ENCODE data around the gene MAGEA10.
"Not testable (repeated sequence)": the region's sequence is repeated elsewhere in the genome, so short reads cannot be mapped to it uniquely, and the experiment has no call there.

MAGEA10 gene

DNA sequence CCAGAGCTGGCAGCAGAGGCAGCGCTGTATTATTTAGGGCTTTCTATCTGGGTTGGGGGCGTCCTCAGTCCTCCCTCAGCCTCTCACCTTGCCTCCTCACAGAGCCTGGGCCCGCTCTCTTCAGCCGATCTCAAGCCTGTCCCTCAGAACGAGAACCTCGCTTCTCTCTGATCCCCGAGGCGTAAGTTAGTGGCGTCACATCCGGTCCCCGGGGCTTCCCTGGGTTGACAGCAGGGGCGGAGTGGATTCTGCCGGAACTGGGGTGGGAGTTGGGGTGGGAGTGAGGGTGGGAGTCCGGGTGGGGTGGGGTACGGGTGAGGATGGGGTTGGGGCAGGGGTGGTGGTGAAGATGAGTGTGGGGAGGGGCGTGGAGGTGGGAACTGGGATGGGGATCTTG, at the start of gene MAGEA10:
TSS of gene MAGEA10 (minus strand) at position 190 of the 397 bp plus-strand sequence. CDS start 2,957 bp downstream, outside the sequence.
- no peaks in the 10 kb centered on the region for H3K36me3 ChIP-seq (ENCODE audit: control insufficient read depth, low read depth, low read length)
- H3K4me3 ChIP-seq (ENCODE audit: low read length) = no peak within 1 kb of the TSS
- H3K4me1 ChIP-seq (ENCODE audit: control insufficient read depth, low read depth, low read length) = no peaks in the 10 kb centered on the region
- H3K27me3 ChIP-seq (ENCODE audit: control insufficient read depth, insufficient read depth, low read length) = no peaks in the 10 kb centered on the region
- H3K9me3 ChIP-seq (ENCODE audit: control insufficient read depth, low read depth, low read length) = peaks cover 13% of the 10 kb centered on the region
- no peak within 1 kb of the TSS for H3K27ac ChIP-seq (ENCODE audit: low read length)
- no peak within 1 kb of the TSS for H3K9ac ChIP-seq (ENCODE audit: low read length)

DNA sequence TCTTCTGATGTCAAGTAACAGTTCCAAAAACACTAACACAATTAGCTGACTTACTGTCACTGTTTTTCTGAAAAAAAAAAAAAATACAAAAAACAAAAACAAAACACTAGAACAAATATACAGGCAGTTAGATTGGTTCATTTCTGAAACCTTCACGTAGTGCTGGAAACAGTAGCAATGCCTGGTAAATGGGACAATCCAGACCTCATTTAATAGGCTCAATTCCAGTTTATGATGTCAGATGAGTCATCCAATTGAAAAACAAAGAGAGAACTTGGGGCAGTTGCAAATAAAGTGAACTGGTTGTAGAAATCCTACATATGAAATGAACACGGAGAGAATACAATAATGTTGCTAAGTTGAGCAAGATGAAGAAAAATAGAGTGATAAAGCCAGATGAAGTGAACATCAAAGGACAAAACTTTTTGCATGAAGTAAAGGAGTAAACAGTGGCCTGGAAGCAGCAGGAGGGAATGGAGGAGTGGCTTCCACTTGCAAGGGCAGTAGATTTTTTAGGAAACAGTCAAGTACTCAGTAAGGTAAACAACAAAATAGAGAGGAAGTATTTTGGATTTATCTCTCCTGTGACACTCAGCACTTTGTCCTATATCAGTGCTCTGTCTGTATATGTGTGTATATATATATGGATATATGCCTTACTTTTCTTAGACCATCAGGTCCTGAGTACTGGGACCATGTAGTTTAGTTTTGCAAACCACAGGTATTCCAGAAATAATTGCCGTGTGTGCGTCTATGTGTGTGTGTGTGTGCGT, 39.3 kb upstream of the MAGEA10 start:
- no peaks in the 10 kb centered on the region for H3K4me1 ChIP-seq (ENCODE audit: control insufficient read depth, low read depth, low read length)
- H3K4me3 ChIP-seq (ENCODE audit: low read length) = no peak overlapping the region
- H3K36me3 ChIP-seq (ENCODE audit: control insufficient read depth, low read depth, low read length) = no peaks in the 10 kb centered on the region
- no peak overlapping the region for H3K27ac ChIP-seq (ENCODE audit: low read length)
- H3K9ac ChIP-seq (ENCODE audit: low read length) = no peak overlapping the region
- peaks cover 12% of the 10 kb centered on the region for H3K9me3 ChIP-seq (ENCODE audit: control insufficient read depth, low read depth, low read length)
- no peaks in the 10 kb centered on the region for H3K27me3 ChIP-seq (ENCODE audit: control insufficient read depth, insufficient read depth, low read length)

DNA sequence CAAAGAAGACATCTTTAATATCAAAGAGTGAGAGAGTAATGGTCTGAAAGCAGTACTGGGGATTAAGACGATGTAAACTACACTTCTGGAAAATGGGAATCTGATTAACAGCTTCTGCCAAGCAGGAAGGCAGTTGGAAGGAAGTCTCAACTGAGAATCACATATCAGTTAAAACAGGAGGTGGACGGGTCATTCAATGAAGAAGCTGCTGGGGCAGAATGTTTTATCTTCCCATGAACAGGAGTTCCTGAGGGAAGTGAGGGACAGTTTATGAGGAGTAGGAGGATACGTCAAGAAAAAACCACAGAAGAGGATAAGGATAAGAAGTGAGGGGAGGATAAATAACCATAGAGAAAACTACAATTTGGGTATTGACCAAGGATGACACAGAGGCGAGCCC, 38.7 kb upstream of the MAGEA10 start:
- Histone ChIP-seq H3K4me3 (ENCODE audit: low read length) (no peak overlapping the region), H3K9me3 (ENCODE audit: control insufficient read depth, low read depth, low read length) (peaks cover 12% of the 10 kb centered on the region), H3K4me1 (ENCODE audit: control insufficient read depth, low read depth, low read length) (no peaks in the 10 kb centered on the region), H3K27ac (ENCODE audit: low read length) (no peak overlapping the region), H3K9ac (ENCODE audit: low read length) (no peak overlapping the region), H3K27me3 (ENCODE audit: control insufficient read depth, insufficient read depth, low read length) (no peaks in the 10 kb centered on the region), H3K36me3 (ENCODE audit: control insufficient read depth, low read depth, low read length) (no peaks in the 10 kb centered on the region)

DNA sequence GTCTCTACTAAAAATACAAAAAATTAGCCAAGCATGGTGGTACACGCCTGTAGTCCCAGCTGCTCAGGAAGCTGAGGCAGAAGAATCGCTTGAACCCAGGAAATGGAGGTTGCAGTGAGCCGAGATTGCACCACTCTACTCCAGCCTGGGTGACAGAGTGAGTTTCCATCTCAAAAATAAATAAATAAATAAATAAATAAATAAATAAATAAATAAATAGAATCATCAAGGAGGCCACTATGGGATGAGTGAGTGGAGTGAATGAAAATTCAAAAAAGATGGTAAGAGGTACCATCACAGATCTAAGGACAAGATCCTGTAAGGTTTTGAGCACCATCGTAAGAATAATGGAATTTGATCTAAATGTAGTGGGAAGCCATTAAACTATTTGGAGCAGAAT, 37.5 kb upstream of the MAGEA10 start:
- H3K27ac ChIP-seq (ENCODE audit: low read length); H3K36me3 ChIP-seq (ENCODE audit: control insufficient read depth, low read depth, low read length); H3K4me3 ChIP-seq (ENCODE audit: low read length); H3K9ac ChIP-seq (ENCODE audit: low read length); H3K27me3 ChIP-seq (ENCODE audit: control insufficient read depth, insufficient read depth, low read length); H3K4me1 ChIP-seq (ENCODE audit: control insufficient read depth, low read depth, low read length): not testable (repeated sequence)
- peaks cover 12% of the 10 kb centered on the region for H3K9me3 ChIP-seq (ENCODE audit: control insufficient read depth, low read depth, low read length)

DNA sequence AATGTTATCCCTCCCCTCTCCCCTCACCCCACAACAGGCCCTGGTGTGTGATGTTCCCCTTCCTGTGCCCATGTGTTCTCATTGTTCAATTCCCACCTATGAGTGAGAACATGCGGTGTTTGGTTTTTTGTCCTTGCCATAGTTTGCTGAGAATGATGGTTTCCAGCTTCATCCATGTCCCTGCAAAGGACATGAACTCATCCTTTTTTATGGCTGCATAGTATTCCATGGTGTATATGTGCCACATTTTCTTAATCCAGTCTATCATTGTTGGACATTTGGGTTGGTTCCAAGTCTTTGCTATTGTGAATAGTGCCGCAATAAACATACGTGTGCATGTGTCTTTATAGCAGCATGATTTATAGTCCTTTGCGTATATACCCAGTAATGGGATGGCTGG, 35.5 kb upstream of the MAGEA10 start:
- H3K9ac ChIP-seq (ENCODE audit: low read length); H3K4me3 ChIP-seq (ENCODE audit: low read length); H3K27ac ChIP-seq (ENCODE audit: low read length); H3K27me3 ChIP-seq (ENCODE audit: control insufficient read depth, insufficient read depth, low read length); H3K4me1 ChIP-seq (ENCODE audit: control insufficient read depth, low read depth, low read length); H3K36me3 ChIP-seq (ENCODE audit: control insufficient read depth, low read depth, low read length): not testable (repeated sequence)
- peaks cover 15% of the 10 kb centered on the region for H3K9me3 ChIP-seq (ENCODE audit: control insufficient read depth, low read depth, low read length)

DNA sequence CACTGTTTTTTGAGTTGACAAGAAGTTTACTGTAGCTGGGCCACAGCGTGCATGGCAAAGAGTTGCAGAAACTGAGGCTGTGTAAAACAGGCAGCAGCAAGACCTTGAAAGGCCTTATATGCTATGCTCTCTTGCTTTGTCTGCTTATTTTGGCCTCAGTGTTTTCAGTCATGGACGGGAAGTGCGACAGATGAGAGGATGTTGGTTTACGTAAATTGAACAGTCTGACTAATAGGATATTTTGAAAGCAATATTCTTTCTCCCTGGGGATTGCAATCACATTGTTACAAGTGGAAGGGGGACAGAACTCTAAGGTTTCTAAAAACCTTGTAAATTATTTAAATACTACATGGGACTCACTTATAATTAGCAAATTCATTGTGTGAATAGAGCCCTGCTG, 32.2 kb upstream of the MAGEA10 start:
- no peaks in the 10 kb centered on the region for H3K36me3 ChIP-seq (ENCODE audit: control insufficient read depth, low read depth, low read length)
- H3K27me3 ChIP-seq (ENCODE audit: control insufficient read depth, insufficient read depth, low read length) = no peaks in the 10 kb centered on the region
- no peak overlapping the region for H3K4me3 ChIP-seq (ENCODE audit: low read length)
- H3K9me3 ChIP-seq (ENCODE audit: control insufficient read depth, low read depth, low read length) = peaks cover 3% of the 10 kb centered on the region
- H3K27ac ChIP-seq (ENCODE audit: low read length) = no peak overlapping the region
- no peak overlapping the region for H3K9ac ChIP-seq (ENCODE audit: low read length)
- H3K4me1 ChIP-seq (ENCODE audit: control insufficient read depth, low read depth, low read length) = no peaks in the 10 kb centered on the region

DNA sequence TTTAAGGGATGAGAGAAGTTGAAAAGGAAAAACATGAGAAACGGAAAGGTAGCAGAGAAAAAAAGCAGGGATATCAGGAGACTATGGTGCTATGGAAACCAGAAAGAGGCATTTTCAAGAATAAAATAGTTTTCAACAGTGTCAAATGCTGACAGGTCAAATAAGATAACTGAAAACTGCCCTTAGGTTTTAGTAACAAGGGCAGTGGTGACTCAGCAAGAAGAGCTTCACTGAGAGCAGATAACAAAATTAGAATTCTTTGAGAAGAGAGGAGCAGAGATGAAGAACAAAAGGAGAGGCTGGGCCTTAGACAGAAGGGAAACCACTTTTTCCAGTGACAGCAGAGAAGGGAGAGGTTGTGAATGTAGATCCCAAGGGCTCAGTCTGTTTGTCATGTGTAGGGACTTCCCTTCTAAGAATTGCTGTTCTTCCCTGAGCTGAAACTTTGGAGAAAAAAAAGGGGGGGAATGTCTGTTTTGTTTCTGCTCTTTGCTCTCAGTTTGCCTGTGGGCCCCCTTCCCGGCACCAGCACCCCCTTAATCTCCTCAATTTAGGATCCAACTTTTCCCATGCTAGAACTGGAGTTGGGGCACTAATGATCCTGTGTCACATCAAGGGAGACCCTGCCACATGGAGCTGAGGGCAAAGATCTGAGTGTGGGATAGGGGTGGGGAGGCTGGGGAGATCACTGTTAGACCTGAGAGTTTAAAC, 26.8 kb upstream of the MAGEA10 start:
- Histone ChIP-seq H3K27ac (ENCODE audit: low read length) (no peak overlapping the region), H3K9ac (ENCODE audit: low read length) (no peak overlapping the region), H3K36me3 (ENCODE audit: control insufficient read depth, low read depth, low read length) (no peaks in the 10 kb centered on the region), H3K4me1 (ENCODE audit: control insufficient read depth, low read depth, low read length) (no peaks in the 10 kb centered on the region), H3K9me3 (ENCODE audit: control insufficient read depth, low read depth, low read length) (peaks cover 17% of the 10 kb centered on the region), H3K4me3 (ENCODE audit: low read length) (no peak overlapping the region), H3K27me3 (ENCODE audit: control insufficient read depth, insufficient read depth, low read length) (no peaks in the 10 kb centered on the region)

DNA sequence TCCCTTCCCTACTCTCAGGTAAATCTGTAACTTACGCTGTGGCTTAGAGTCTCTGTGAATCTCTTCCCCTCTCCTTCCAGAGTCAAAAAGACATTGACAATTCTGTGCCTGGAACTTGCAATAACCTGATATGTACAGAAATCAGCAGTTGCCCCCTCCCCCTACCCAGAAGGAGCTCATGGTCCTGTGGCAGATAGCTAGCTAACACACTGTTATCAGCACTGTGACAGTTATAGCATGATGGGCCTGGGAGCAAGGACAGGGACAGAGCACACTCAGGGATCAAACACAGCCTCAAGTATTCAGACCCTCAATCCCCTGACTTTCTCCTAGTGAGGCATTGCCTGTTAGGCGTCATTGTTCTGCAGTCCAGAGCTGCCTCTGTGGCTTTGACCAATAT, 18.7 kb upstream of the MAGEA10 start:
- no peaks in the 10 kb centered on the region for H3K27me3 ChIP-seq (ENCODE audit: control insufficient read depth, insufficient read depth, low read length)
- H3K9ac ChIP-seq (ENCODE audit: low read length) = no peak overlapping the region
- no peaks in the 10 kb centered on the region for H3K36me3 ChIP-seq (ENCODE audit: control insufficient read depth, low read depth, low read length)
- H3K9me3 ChIP-seq (ENCODE audit: control insufficient read depth, low read depth, low read length) = peaks cover 14% of the 10 kb centered on the region
- H3K4me1 ChIP-seq (ENCODE audit: control insufficient read depth, low read depth, low read length) = no peaks in the 10 kb centered on the region
- H3K4me3 ChIP-seq (ENCODE audit: low read length) = no peak overlapping the region
- H3K27ac ChIP-seq (ENCODE audit: low read length) = no peak overlapping the region

DNA sequence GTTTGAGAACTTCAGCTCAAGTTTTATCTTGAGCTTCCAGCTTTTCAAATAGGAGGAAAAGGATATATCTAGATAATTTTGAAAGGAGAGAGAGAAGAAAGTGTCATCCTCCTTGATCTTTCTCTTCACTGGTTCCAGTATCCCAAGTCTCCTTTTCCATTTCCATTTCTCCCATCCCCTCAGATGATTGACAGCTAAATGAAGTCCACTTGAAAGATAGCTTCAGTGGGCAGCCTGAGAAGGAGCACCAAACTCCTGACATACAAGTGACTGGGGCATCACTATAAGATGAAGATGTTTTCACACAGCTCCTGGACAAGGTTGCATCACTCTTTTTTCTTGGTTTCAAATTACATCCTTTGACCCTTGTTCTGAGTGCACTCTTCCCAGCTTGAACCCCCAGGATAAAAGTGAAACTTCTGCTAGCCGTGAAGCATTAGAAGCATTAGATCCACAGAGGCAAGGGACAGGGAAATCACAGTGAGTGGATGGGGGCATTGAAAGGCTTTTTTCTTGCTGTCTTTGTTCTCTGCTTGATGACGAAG, 17.5 kb upstream of the MAGEA10 start:
- H3K4me3 ChIP-seq (ENCODE audit: low read length) = no peak overlapping the region
- H3K4me1 ChIP-seq (ENCODE audit: control insufficient read depth, low read depth, low read length) = peaks cover 4% of the 10 kb centered on the region
- H3K27me3 ChIP-seq (ENCODE audit: control insufficient read depth, insufficient read depth, low read length) = no peaks in the 10 kb centered on the region
- peaks cover 15% of the 10 kb centered on the region for H3K9me3 ChIP-seq (ENCODE audit: control insufficient read depth, low read depth, low read length)
- no peaks in the 10 kb centered on the region for H3K36me3 ChIP-seq (ENCODE audit: control insufficient read depth, low read depth, low read length)
- no peak overlapping the region for H3K9ac ChIP-seq (ENCODE audit: low read length)
- H3K27ac ChIP-seq (ENCODE audit: low read length) = no peak overlapping the region

DNA sequence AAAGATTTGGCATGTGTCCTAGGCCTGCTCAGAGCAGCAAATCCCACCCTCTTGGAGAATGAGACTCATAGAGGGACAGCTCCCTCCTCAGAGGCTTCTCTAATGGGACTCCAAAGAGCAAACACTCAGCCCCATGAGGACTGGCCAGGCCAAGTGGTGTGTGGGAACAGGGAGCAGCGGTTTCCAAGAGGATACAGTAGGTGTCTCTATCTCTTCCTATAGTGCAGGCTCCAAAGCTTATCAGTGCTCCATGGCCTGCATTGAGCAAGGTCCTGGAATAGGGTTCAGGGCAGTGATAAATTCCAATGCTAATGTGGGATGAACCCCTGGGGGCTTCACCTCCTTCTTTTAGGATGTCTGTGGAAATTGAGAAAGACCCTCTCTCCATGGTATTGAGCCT, 15.7 kb upstream of the MAGEA10 start:
- no peak overlapping the region for H3K27ac ChIP-seq (ENCODE audit: low read length)
- H3K9ac ChIP-seq (ENCODE audit: low read length) = no peak overlapping the region
- H3K36me3 ChIP-seq (ENCODE audit: control insufficient read depth, low read depth, low read length) = no peaks in the 10 kb centered on the region
- H3K27me3 ChIP-seq (ENCODE audit: control insufficient read depth, insufficient read depth, low read length) = no peaks in the 10 kb centered on the region
- H3K9me3 ChIP-seq (ENCODE audit: control insufficient read depth, low read depth, low read length) = peaks cover 7% of the 10 kb centered on the region
- H3K4me1 ChIP-seq (ENCODE audit: control insufficient read depth, low read depth, low read length) = peaks cover 10% of the 10 kb centered on the region
- no peak overlapping the region for H3K4me3 ChIP-seq (ENCODE audit: low read length)

DNA sequence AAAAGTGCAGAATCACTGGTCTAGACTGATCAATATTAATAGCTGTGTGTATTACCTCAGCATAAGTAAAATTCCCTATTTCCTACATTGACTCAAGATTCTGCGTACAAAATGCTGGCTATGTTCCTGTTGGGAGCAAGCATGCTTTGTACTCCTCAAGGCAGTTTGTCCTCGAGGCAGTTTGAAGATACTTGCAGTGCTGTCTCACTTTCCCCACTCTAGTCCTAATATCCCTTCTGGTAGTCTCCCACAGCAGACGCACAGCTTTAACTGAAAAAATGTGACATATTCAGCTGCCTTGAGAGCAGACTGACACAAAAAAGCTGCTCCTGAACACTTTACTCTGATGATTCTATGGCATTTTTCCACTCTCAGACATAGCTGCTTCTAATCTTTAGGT, 12.9 kb upstream of the MAGEA10 start:
- Histone ChIP-seq H3K4me3 (ENCODE audit: low read length) (no peak overlapping the region), H3K9ac (ENCODE audit: low read length) (no peak overlapping the region), H3K36me3 (ENCODE audit: control insufficient read depth, low read depth, low read length) (no peaks in the 10 kb centered on the region), H3K4me1 (ENCODE audit: control insufficient read depth, low read depth, low read length) (peaks cover 10% of the 10 kb centered on the region), H3K9me3 (ENCODE audit: control insufficient read depth, low read depth, low read length) (peaks cover 10% of the 10 kb centered on the region), H3K27me3 (ENCODE audit: control insufficient read depth, insufficient read depth, low read length) (no peaks in the 10 kb centered on the region), H3K27ac (ENCODE audit: low read length) (no peak overlapping the region)

DNA sequence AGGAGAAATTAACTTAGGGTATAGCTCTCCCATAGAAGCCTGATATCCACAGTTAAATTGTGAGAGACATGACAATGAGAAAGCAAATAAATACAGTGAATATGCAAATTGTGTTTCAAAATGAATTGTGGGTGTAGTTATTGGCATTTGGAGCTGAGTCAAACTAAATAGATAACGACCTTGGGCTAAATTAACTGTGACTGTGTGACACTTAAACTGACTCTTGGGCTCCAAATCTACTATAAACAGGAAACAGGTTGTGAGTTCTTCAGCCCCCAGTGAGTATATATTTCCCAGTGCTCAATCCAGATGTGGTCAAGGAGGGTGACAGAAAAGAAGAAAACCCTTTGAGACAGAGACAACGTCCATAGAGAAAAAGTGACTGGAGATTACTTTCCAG, 11.3 kb upstream of the MAGEA10 start:
- no peaks in the 10 kb centered on the region for H3K27me3 ChIP-seq (ENCODE audit: control insufficient read depth, insufficient read depth, low read length)
- no peak overlapping the region for H3K9ac ChIP-seq (ENCODE audit: low read length)
- no peak overlapping the region for H3K4me3 ChIP-seq (ENCODE audit: low read length)
- peaks cover 10% of the 10 kb centered on the region for H3K4me1 ChIP-seq (ENCODE audit: control insufficient read depth, low read depth, low read length)
- no peaks in the 10 kb centered on the region for H3K36me3 ChIP-seq (ENCODE audit: control insufficient read depth, low read depth, low read length)
- H3K27ac ChIP-seq (ENCODE audit: low read length) = no peak overlapping the region
- H3K9me3 ChIP-seq (ENCODE audit: control insufficient read depth, low read depth, low read length) = peaks cover 10% of the 10 kb centered on the region

Data from iPS-18a (cell line).